HCT116 (cell line): ENCODE data around the gene HAND1. TPM values are rescaled to one million over a fixed set of nuclear protein-coding genes. Genes with fewer than 3 reads are reported as not detected.

Experiments
- ATAC-seq: fragments of 200-7000 bp; cut with Tn5 transposase; 2 replicates; pipeline ENCODE4 v1.9.1; 2020; ENCODE audit warnings: mild to moderate bottlenecking, moderate library complexity
- BruUV-seq: library from RNA; stranded (reverse); fragments of 400-500 nt; replicated peaks from 2 replicates; lab custom pipeline; 2021; lab: Mats Ljungman, UMichigan
- CTCF ChIA-PET: fragments of 300-600 bp; sonication (Branson Sonifier 250); formaldehyde crosslinking; loops from one replicate; lab custom pipeline; 2021; ENCODE audit warnings: antibody characterized with exemption; lab: Charles Lee
- POLR2A ChIA-PET: fragments of 300-600, 350-600 bp; sonication (Branson Sonifier 250); formaldehyde crosslinking; loops from one replicate; lab custom pipeline; 2021; ENCODE audit warnings: antibody characterized with exemption; lab: Charles Lee
- RAD21 ChIA-PET, 2 experiments: fragments of 300-600 bp; sonication (Branson Sonifier 250); formaldehyde crosslinking; loops; one replicate each; lab custom pipeline; 2023; ENCODE audit warnings: low total read pairs in 2 of 2; ENCODE audit not compliant: uncharacterized antibody in 2 of 2, unreplicated experiment in 2 of 2, low non-redundant PET in 1 of 2; lab: Charles Lee
- DNase-seq: peaks from one replicate; pipeline ENCODE4 v3.0.0-alpha.2; 2010; ENCODE audit warnings: low read depth, low spot score
- H2AFZ ChIP-seq: fragments of 200-600 bp; shearing (Covaris generic), sonication (generic); 2 replicates; pipeline ENCODE4 v1.6.1; 2017; ENCODE audit warnings: low read depth, mixed run types, mixed read lengths, antibody characterized with exemption, low read length; ENCODE audit not compliant: poor library complexity, severe bottlenecking
- H3K27ac ChIP-seq: 2 replicates; pipeline ENCODE4 v1.5.1; 2012; ENCODE audit warnings: low read depth, low read length
- H3K27me3 ChIP-seq: fragments of 200-600 bp; sonication (generic); 2 replicates; pipeline ENCODE4 v1.6.1; 2016; ENCODE audit warnings: mixed run types, low read length, mixed read lengths; ENCODE audit not compliant: insufficient read depth
- H3K36me3 ChIP-seq, 2 experiments: fragments of 200-500 bp in 1 of 2; fragments of 200-600 bp in 1 of 2; sonication (Bioruptor generic) in 1 of 2; sonication (generic) in 1 of 2; 2 replicates each; pipeline versions ENCODE4 v1.5.1 to v1.6.1; 2014 to 2016; ENCODE audit warnings: low read length in 2 of 2, inconsistent platforms in 1 of 2, mixed read lengths in 1 of 2, mixed run types in 1 of 2; ENCODE audit not compliant: insufficient read depth in 2 of 2, control insufficient read depth in 1 of 2
- H3K4me1 ChIP-seq, 2 experiments: fragments of 200-600 bp in 1 of 2; sonication (generic) in 1 of 2; 2 replicates each; pipeline versions ENCODE4 v1.5.1 to v1.6.1; 2012 to 2017; ENCODE audit warnings: low read length in 2 of 2, inconsistent platforms in 1 of 2, mild to moderate bottlenecking in 1 of 2, mixed read lengths in 1 of 2, mixed run types in 1 of 2, moderate library complexity in 1 of 2; ENCODE audit not compliant: insufficient read depth in 2 of 2, control insufficient read depth in 1 of 2
- H3K4me2 ChIP-seq: fragments of 200-600 bp; sonication (generic); 2 replicates; pipeline ENCODE4 v1.6.1; 2017; ENCODE audit warnings: mixed run types, low read length, mixed read lengths
- H3K4me3 ChIP-seq, 2 experiments: fragments of 200-600 bp in 1 of 2; sonication (generic) in 1 of 2; replicated peaks in 1 of 2; 2 replicates each; pipeline ENCODE4 v1.5.1; 2011 to 2016; ENCODE audit warnings: low read length in 2 of 2, control low read depth in 1 of 2, low read depth in 1 of 2, mild to moderate bottlenecking in 1 of 2, mixed read lengths in 1 of 2, mixed run types in 1 of 2
- H3K79me2 ChIP-seq: fragments of 200-600 bp; sonication (generic); 2 replicates; pipeline ENCODE4 v1.6.1; 2017; ENCODE audit warnings: mild to moderate bottlenecking, mixed run types, low read length, moderate library complexity, mixed read lengths; ENCODE audit not compliant: insufficient read depth
- H3K9ac ChIP-seq: fragments of 200-600 bp; sonication (generic); 2 replicates; pipeline ENCODE4 v1.6.1; 2016; ENCODE audit warnings: low read length, mixed read lengths
- H3K9me2 ChIP-seq: fragments of 200-600 bp; sonication (generic), shearing (Covaris generic); 2 replicates; pipeline ENCODE4 v1.6.1; 2017; ENCODE audit warnings: mixed run types, mild to moderate bottlenecking, moderate library complexity; ENCODE audit not compliant: insufficient read depth
- H3K9me3 ChIP-seq, 2 experiments: fragments of 200-500 bp in 1 of 2; fragments of 200-600 bp in 1 of 2; sonication (Bioruptor generic) in 1 of 2; sonication (generic) in 1 of 2; 2 replicates each; pipeline ENCODE4 v1.6.1; 2014 to 2017; ENCODE audit warnings: low read length in 2 of 2, mixed read lengths in 2 of 2, inconsistent platforms in 1 of 2, low read depth in 1 of 2, mild to moderate bottlenecking in 1 of 2, mixed run types in 1 of 2, moderate library complexity in 1 of 2; ENCODE audit not compliant: control insufficient read depth in 1 of 2, insufficient read depth in 1 of 2
- H4K20me1 ChIP-seq: fragments of 200-600 bp; sonication (generic), shearing (Covaris generic); 2 replicates; pipeline ENCODE4 v1.6.1; 2017; ENCODE audit warnings: mixed run types, mild to moderate bottlenecking, moderate library complexity; ENCODE audit not compliant: insufficient read depth
- CBX3 ChIP-seq: IDR thresholded peaks from 2 replicates; pipeline ENCODE4 v1.6.1; 2012; ENCODE audit warnings: low read depth
- CEBPB ChIP-seq: IDR thresholded peaks from 2 replicates; pipeline ENCODE4 v1.6.1; 2012; ENCODE audit warnings: low read depth
- ELF1 ChIP-seq: IDR thresholded peaks from 2 replicates; pipeline ENCODE4 v1.6.1; 2012; ENCODE audit warnings: low read depth, borderline replicate concordance
- EZH2 ChIP-seq: fragments of 200-600 bp; sonication (generic); IDR thresholded peaks from 2 replicates; pipeline ENCODE4 v1.6.1; 2017; ENCODE audit warnings: antibody characterized with exemption, mixed run types
- EZH2phosphoT487 ChIP-seq: fragments of 200-600 bp; IDR thresholded peaks from 2 replicates; pipeline ENCODE4 v1.6.1; 2018; ENCODE audit warnings: antibody characterized with exemption, borderline replicate concordance
- FOSL1 ChIP-seq: IDR thresholded peaks from 2 replicates; pipeline ENCODE4 v1.6.1; 2012; ENCODE audit warnings: low read depth
- JUND ChIP-seq: IDR thresholded peaks from 2 replicates; pipeline ENCODE4 v1.6.1; 2012
- MAX ChIP-seq: IDR thresholded peaks from 2 replicates; pipeline ENCODE4 v1.6.1; 2012
- REST ChIP-seq: IDR thresholded peaks from 2 replicates; pipeline ENCODE4 v1.6.1; 2012; ENCODE audit warnings: low read depth
- SIN3A ChIP-seq: IDR thresholded peaks from 2 replicates; pipeline ENCODE4 v1.6.1; 2012; ENCODE audit warnings: low read depth
- SP1 ChIP-seq: IDR thresholded peaks from 2 replicates; pipeline ENCODE4 v1.6.1; 2012; ENCODE audit warnings: low read depth
- SRF ChIP-seq: IDR thresholded peaks from 2 replicates; pipeline ENCODE4 v1.6.1; 2012; ENCODE audit warnings: low read depth
- TCF7L2 ChIP-seq: IDR thresholded peaks from 2 replicates; pipeline ENCODE4 v1.7.0; 2011; ENCODE audit warnings: borderline replicate concordance, inconsistent platforms; ENCODE audit not compliant: insufficient read depth, insufficient read length; ENCODE audit errors: extremely low read depth
- ZFX ChIP-seq: fragments of 450-650 bp; IDR thresholded peaks from 2 replicates; pipeline ENCODE4 v1.6.1; 2017
- intact Hi-C: fragments of 100-400 bp; cut with micrococcal nuclease; formaldehyde crosslinking; loops from 2 replicates; pipeline ENCODE4 v1.10.0; 2022
- total RNA-seq: library from RNA; stranded (reverse); gene quantifications from one replicate; pipeline ENCODE4 v1.2.1, GENCODE V29; 2021; ENCODE audit not compliant: unreplicated experiment
- TF ChIP-seq, protein P1 (sequence below): IDR thresholded peaks from 2 replicates; pipeline ENCODE4 v1.6.1; 2012
- TF ChIP-seq, protein P2 (sequence below): IDR thresholded peaks from 2 replicates; pipeline ENCODE4 v1.6.1; 2011; ENCODE audit warnings: mild to moderate bottlenecking, low read length, moderate library complexity; ENCODE audit not compliant: insufficient replicate concordance; ENCODE audit errors: extremely low read depth
- TF ChIP-seq, protein P3 (sequence below), 3 experiments: fragments of 200-600 bp in 1 of 3; sonication (generic) in 1 of 3; IDR thresholded peaks in 2 of 3; conservative IDR thresholded peaks in 1 of 3; 2 replicates each; pipeline ENCODE4 v1.5.1; 2012 to 2017; ENCODE audit warnings: low read depth in 2 of 3, low read length in 2 of 3, antibody characterized with exemption in 1 of 3, borderline replicate concordance in 1 of 3, control low read depth in 1 of 3, mild to moderate bottlenecking in 1 of 3, mixed read lengths in 1 of 3, mixed run types in 1 of 3, moderate library complexity in 1 of 3; ENCODE audit not compliant: insufficient read depth in 1 of 3

HAND1 gene
- total RNA-seq, 1 experiment from 2014 or later = not detected

DNA sequence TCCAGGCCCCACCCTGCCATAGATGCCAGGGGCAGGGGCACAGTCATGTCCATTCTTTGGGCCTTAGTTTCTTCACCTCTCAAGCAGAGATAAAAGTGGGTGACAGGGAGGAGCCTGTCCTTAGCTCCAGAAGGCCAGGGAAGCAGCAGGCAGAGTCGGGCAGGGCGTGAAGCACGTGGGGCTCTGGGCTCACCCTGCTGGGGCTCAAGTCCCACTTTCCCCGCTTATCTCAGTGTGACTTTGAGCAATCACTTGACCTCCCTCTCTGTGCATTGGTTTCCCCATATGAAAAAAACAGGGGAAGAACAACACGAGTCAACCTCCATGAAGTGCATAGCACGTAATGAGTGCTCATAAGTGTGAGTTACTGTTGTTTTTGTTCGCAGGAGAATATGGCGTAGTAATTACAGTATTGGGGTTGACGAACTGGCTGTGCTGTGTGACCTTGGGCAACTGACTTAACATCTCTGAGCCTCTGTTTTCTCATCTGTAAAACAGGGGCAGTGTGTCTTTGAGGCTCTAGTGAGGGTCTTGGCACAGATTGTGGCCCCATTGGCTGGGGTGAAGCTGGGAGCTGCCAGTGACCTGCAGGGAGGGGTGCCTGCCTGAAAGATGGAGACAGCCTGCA lies 39.9 kb upstream of the HAND1 start:
- no peak overlapping the region for H3K27ac ChIP-seq
- no peaks in the 10 kb centered on the region for H3K9me2 ChIP-seq
- no peak for ATAC-seq
- H3K4me3 ChIP-seq = no peak overlapping the region
- DNase-seq = no peak
- peaks cover 5 to 17% of the 10 kb centered on the region in 2 experiments; a peak in 3 of 4 replicates for H3K4me1 ChIP-seq
- TF ChIP-seq CBX3 (no peak), CEBPB (no peak), SRF (no peak), TCF7L2 (no peak), EZH2phosphoT487 (no peak), FOSL1 (no peak), JUND (no peak), ZFX (no peak), SP1 (no peak), EZH2 (no peak), ELF1 (no peak), SIN3A (no peak), MAX (no peak), REST (no peak)
- TF ChIP-seq, protein P1, sequence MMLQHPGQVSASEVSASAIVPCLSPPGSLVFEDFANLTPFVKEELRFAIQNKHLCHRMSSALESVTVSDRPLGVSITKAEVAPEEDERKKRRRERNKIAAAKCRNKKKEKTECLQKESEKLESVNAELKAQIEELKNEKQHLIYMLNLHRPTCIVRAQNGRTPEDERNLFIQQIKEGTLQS = no peak
- TF ChIP-seq, protein P2, sequence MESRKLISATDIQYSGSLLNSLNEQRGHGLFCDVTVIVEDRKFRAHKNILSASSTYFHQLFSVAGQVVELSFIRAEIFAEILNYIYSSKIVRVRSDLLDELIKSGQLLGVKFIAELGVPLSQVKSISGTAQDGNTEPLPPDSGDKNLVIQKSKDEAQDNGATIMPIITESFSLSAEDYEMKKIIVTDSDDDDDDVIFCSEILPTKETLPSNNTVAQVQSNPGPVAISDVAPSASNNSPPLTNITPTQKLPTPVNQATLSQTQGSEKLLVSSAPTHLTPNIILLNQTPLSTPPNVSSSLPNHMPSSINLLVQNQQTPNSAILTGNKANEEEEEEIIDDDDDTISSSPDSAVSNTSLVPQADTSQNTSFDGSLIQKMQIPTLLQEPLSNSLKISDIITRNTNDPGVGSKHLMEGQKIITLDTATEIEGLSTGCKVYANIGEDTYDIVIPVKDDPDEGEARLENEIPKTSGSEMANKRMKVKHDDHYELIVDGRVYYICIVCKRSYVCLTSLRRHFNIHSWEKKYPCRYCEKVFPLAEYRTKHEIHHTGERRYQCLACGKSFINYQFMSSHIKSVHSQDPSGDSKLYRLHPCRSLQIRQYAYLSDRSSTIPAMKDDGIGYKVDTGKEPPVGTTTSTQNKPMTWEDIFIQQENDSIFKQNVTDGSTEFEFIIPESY = no peak
- TF ChIP-seq, protein P3, sequence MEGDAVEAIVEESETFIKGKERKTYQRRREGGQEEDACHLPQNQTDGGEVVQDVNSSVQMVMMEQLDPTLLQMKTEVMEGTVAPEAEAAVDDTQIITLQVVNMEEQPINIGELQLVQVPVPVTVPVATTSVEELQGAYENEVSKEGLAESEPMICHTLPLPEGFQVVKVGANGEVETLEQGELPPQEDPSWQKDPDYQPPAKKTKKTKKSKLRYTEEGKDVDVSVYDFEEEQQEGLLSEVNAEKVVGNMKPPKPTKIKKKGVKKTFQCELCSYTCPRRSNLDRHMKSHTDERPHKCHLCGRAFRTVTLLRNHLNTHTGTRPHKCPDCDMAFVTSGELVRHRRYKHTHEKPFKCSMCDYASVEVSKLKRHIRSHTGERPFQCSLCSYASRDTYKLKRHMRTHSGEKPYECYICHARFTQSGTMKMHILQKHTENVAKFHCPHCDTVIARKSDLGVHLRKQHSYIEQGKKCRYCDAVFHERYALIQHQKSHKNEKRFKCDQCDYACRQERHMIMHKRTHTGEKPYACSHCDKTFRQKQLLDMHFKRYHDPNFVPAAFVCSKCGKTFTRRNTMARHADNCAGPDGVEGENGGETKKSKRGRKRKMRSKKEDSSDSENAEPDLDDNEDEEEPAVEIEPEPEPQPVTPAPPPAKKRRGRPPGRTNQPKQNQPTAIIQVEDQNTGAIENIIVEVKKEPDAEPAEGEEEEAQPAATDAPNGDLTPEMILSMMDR (IDR thresholded peaks at IDR 0.05 in 2 of 3, conservative IDR thresholded peaks at IDR 0.05 in 1 of 3; ENCODE audit: borderline replicate concordance in 1 of 3, insufficient read depth in 1 of 3, low read depth in 2 of 3, low read length in 2 of 3) = no peak
- ChIA-PET POLR2A (no interaction called here), CTCF (no interaction called here), RAD21 (no interaction called here)
- H4K20me1 ChIP-seq = no peaks in the 10 kb centered on the region
- no peak overlapping the region for H2AFZ ChIP-seq
- H3K9ac ChIP-seq = no peak overlapping the region
- H3K9me3 ChIP-seq = no peaks in the 10 kb centered on the region
- H3K36me3 ChIP-seq = no peaks in the 10 kb centered on the region
- H3K4me2 ChIP-seq = no peak overlapping the region
- intact Hi-C loops = no loop called here
- BruUV-seq = no TSS peak
- no peaks in the 10 kb centered on the region for H3K27me3 ChIP-seq
- no peaks in the 10 kb centered on the region for H3K79me2 ChIP-seq
